ENCODE data around the gene MYADML2.

DNA sequence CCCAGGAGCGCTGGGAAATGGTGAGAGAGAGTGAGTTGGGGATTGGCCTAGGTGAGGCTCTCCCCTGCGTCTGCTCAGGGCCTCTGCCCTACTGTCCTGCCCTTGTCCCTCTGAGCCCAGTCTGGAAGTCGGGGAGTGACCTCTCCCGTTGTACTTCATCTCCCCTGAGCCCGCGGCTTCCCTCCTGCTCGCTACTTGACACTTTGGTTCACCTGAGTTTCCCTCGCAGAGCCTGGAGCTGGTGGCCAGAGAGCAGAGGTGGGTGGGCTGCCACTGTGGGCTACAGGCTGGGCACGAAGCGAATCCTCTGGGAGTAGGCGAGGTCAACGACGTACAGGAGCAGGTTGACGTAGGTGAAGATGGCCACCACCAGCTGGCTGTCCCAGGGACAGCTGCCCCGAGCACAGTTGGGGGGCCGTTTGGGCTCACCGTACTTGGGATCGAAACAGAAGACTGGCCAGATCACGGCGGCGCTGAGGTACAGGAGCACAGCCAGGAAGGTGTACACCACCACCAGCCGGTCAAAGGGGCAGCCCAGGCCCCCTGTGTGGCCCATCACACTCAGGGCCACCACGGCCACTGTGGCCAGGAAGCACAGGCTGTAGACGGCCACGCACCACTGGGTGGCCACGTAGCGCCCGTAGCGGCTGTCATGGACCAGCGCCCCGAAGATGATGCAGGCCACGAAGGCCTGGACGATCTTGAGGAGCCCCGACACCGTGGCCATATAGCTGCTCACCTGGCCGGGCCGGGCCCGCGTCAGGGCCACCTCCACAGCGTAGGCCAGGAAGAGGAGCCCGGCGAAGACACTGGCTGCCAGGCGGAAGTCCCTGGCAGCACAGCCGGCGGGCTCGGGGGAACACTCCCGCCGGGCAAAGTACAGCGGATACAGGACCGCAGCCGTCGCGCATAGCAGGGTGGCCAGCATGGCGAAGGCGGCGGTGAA lies 6.2 kb downstream of the MYADML2 start:
- TF ChIP-seq EP300 (IDR thresholded peaks at IDR 0.05; ENCODE audit: borderline replicate concordance) (no peak), TEAD4 (IDR thresholded peaks at IDR 0.05) (no peak), TCF12 (IDR thresholded peaks at IDR 0.05; ENCODE audit: low read depth) (no peak), TAF1 (IDR thresholded peaks at IDR 0.05; ENCODE audit: low read depth) (no peak), CREB1 (IDR thresholded peaks at IDR 0.05; ENCODE audit: low read depth) (no peak), YY1 (IDR thresholded peaks at IDR 0.05; ENCODE audit: low read depth) (no peak)
- TF ChIP-seq, protein P1, sequence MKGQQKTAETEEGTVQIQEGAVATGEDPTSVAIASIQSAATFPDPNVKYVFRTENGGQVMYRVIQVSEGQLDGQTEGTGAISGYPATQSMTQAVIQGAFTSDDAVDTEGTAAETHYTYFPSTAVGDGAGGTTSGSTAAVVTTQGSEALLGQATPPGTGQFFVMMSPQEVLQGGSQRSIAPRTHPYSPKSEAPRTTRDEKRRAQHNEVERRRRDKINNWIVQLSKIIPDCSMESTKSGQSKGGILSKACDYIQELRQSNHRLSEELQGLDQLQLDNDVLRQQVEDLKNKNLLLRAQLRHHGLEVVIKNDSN (IDR thresholded peaks at IDR 0.05), result no peak
